Measurements from ENCODE around the gene EPHA10. TPM values are rescaled to one million over a fixed set of nuclear protein-coding genes. Genes with fewer than 3 reads are reported as not detected.

Gene EPHA10
- polyA plus RNA-seq, 4 donors: 1.9 to 5.4 (median 3.5) TPM

DNA sequence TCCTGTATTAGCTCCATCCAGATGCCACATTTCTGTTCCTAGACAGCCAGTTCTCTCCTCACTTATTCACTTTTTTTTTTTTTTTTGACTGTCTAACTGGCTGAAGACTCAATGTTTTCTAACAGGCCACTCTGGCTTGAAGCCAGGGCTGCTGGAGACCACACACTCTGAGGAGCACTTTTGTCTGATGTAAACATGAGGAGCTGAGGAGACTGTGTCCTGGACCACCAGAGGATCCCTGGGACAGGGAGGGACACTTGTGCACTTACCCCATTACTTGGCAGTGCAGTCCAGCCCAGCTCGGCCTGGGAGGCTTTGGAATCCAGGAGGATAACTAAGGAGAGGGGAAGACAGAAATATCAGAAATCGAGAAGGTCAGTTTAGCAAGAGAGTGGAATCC, 2.4 kb downstream of the EPHA10 start:
- 48 to 63% (median 62%) methylated on average over 2 of the region's 2 CpGs for WGBS, 3 donors
- peaks cover 0 to 2% (median 0%) of the 10 kb centered on the region in 3 donors for H3K4me1 ChIP-seq (ENCODE audit: control insufficient read depth in 3 of 3, insufficient read depth in 2 of 3, low read depth in 1 of 3, low read length in 2 of 3)
- FAIRE-seq: no peak
- H3K36me3 ChIP-seq (ENCODE audit: control insufficient read depth in 3 of 3, insufficient read depth in 2 of 3, low read depth in 1 of 3, low read length in 3 of 3): no peaks in the 10 kb centered on the region
- peaks cover 0 to 2% of the 10 kb centered on the region in 2 donors for H3K9me3 ChIP-seq (ENCODE audit: control insufficient read depth in 2 of 2, insufficient read depth in 1 of 2, low read depth in 1 of 2, low read length in 1 of 2)
- H3K27me3 ChIP-seq (ENCODE audit: control insufficient read depth in 3 of 3, insufficient read depth in 3 of 3, low read length in 3 of 3): peaks cover 7 to 59% (median 43%) of the 10 kb centered on the region in 3 donors
- DNase-seq: no peak
- H3K4me3 ChIP-seq (ENCODE audit: low read depth in 1 of 3, low read length in 3 of 3): no peak overlapping the region
- no peak overlapping the region for H3K27ac ChIP-seq (ENCODE audit: low read depth in 1 of 3, low read length in 2 of 3)

DNA sequence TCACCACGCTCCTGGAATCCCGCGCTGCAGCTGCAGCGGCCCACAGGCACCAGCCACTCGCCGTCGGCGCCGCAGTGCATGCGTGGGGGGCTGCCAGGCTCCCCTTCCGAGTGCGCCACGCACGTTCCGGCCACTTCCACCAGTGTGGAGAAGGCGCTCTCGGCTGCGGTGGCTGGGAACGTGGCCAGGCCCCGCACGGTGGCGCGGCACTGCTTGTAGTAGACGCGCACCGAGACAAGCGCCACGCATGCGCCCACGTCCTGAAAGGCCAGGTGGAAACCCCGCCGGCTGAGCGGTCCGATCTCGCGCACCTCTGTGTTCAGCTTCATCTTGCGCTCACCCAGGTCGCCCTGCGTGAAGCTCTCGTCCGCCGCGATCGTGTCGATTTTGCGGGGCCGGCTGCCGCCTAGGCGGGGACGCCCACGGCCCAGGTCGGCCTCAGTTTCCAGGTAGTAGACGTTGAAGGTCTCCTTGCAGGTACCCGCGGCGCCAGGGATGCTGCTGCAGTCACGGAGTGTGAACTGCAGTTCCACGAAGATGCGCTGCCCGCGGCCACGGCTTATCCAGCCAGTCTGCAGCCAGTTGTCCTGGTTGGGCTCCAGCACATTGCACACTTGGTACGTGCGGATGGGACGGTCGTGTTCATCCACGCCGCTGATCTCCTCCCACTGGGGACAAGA, 3.4 kb downstream of the EPHA10 start:
- Histone ChIP-seq H3K36me3 (ENCODE audit: control insufficient read depth in 3 of 3, insufficient read depth in 2 of 3, low read depth in 1 of 3, low read length in 3 of 3) (no peaks in the 10 kb centered on the region), H3K4me3 (ENCODE audit: low read depth in 1 of 3, low read length in 3 of 3) (no peak overlapping the region), H3K27ac (ENCODE audit: low read depth in 1 of 3, low read length in 2 of 3) (no peak overlapping the region), H3K4me1 (ENCODE audit: control insufficient read depth in 3 of 3, insufficient read depth in 2 of 3, low read depth in 1 of 3, low read length in 2 of 3) (peaks cover 0 to 2% (median 0%) of the 10 kb centered on the region in 3 donors), H3K27me3 (ENCODE audit: control insufficient read depth in 3 of 3, insufficient read depth in 3 of 3, low read length in 3 of 3) (peaks cover 5 to 61% (median 37%) of the 10 kb centered on the region in 3 donors), H3K9me3 (ENCODE audit: control insufficient read depth in 2 of 2, insufficient read depth in 1 of 2, low read depth in 1 of 2, low read length in 1 of 2) (peaks cover 0 to 2% of the 10 kb centered on the region in 2 donors)
- 56 to 74% (median 72%) methylated on average over 61 to 68 of the region's 68 CpGs for WGBS, 3 donors
- FAIRE-seq (no peak), DNase-seq (no peak)

DNA sequence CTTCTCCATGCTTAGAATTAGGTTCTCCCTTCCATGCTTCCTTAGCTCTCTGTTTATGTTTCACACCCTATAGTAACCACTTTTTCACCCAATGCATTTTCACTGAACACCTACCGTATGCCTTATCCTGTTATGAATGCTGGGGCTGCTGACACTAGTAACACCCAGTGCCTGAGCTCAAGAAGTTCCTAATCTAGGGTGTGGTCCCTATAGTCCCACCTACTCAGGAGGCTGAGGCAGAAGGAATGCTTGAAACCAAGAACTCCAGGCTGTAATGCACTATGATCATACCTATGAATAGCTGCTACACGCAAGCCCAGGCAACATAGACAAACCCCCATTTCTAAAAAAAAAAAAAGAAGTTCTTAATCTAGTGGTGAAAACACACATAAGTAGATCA, 5.5 kb downstream of the EPHA10 start:
- WGBS, 3 donors: 78 to 83% (median 80%) methylated on average over 2 of the region's 2 CpGs
- Histone ChIP-seq H3K36me3 (ENCODE audit: control insufficient read depth in 3 of 3, insufficient read depth in 2 of 3, low read depth in 1 of 3, low read length in 3 of 3) (no peaks in the 10 kb centered on the region), H3K4me1 (ENCODE audit: control insufficient read depth in 3 of 3, insufficient read depth in 2 of 3, low read depth in 1 of 3, low read length in 2 of 3) (no peaks in the 10 kb centered on the region), H3K27ac (ENCODE audit: low read depth in 1 of 3, low read length in 2 of 3) (no peak overlapping the region), H3K4me3 (ENCODE audit: low read depth in 1 of 3, low read length in 3 of 3) (no peak overlapping the region), H3K9me3 (ENCODE audit: control insufficient read depth in 2 of 2, insufficient read depth in 1 of 2, low read depth in 1 of 2, low read length in 1 of 2) (peaks cover 0 to 2% of the 10 kb centered on the region in 2 donors), H3K27me3 (ENCODE audit: control insufficient read depth in 3 of 3, insufficient read depth in 3 of 3, low read length in 3 of 3) (peaks cover 2 to 54% (median 21%) of the 10 kb centered on the region in 3 donors)
- FAIRE-seq (no peak), DNase-seq (no peak)

DNA sequence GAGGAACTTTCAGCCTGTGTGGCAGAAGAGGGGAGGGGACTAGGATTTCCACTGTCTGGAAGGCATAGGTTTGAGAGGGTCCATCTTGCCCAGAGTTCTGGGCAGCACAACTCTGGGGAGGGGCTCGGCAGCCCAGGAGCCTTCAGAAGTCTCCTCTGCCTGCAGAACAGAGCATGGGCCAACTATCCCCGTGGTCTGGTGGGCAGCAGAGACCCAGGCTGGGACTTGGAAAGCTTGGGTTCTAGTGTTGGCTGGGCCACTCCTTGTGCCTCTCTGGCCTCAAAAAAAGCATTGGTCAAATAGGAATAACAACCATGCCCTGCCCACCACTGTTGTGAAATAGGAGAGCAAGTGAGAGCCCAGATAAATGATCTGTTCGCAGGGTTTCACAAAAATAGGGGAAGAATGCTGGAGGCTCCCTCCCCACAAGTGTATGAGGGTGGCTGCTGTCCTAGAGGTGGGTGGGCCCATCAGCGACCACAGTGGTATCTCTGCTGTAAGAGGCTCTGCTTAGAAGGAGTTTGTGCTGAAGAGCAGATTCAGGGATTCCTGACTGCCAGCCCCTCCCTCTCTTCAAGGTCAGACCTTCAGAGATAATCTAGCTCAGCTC, 8.9 kb downstream of the EPHA10 start:
- no peak overlapping the region for H3K4me3 ChIP-seq (ENCODE audit: low read depth in 1 of 3, low read length in 3 of 3)
- H3K27me3 ChIP-seq (ENCODE audit: control insufficient read depth in 3 of 3, insufficient read depth in 3 of 3, low read length in 3 of 3): peaks cover 3 to 52% (median 16%) of the 10 kb centered on the region in 3 donors
- DNase-seq (no peak), FAIRE-seq (no peak)
- no peaks in the 10 kb centered on the region for H3K36me3 ChIP-seq (ENCODE audit: control insufficient read depth in 3 of 3, insufficient read depth in 2 of 3, low read depth in 1 of 3, low read length in 3 of 3)
- no peaks in the 10 kb centered on the region for H3K4me1 ChIP-seq (ENCODE audit: control insufficient read depth in 3 of 3, insufficient read depth in 2 of 3, low read depth in 1 of 3, low read length in 2 of 3)
- no peaks in the 10 kb centered on the region for H3K9me3 ChIP-seq (ENCODE audit: control insufficient read depth in 2 of 2, insufficient read depth in 1 of 2, low read depth in 1 of 2, low read length in 1 of 2)
- WGBS, 3 donors: 60 to 71% (median 67%) methylated on average over 4 of the region's 4 CpGs
- no peak overlapping the region for H3K27ac ChIP-seq (ENCODE audit: low read depth in 1 of 3, low read length in 2 of 3)

DNA sequence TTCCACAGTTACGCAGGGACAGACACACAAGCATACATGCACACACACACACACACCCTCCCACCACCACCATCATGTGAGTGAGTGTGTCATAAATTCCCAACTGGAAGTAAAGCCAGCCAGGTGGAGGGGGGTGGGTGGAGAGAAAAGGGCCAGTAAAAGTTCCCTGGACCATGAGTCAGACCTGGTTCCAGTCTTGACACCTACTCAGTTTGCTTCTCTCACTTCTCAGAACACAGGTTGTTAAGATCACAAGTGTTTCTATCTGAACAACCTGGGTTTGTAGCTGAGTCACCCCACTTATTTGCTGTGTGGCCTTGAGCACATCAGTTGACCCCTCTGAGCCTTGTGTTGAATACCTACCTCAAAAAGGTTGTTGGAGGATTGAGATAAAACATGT, 9.6 kb downstream of the EPHA10 start:
- no peak for FAIRE-seq
- DNase-seq: no peak
- WGBS, 3 donors: 38 to 79% (median 73%) methylated on average over 1 of the region's 1 CpG

DNA sequence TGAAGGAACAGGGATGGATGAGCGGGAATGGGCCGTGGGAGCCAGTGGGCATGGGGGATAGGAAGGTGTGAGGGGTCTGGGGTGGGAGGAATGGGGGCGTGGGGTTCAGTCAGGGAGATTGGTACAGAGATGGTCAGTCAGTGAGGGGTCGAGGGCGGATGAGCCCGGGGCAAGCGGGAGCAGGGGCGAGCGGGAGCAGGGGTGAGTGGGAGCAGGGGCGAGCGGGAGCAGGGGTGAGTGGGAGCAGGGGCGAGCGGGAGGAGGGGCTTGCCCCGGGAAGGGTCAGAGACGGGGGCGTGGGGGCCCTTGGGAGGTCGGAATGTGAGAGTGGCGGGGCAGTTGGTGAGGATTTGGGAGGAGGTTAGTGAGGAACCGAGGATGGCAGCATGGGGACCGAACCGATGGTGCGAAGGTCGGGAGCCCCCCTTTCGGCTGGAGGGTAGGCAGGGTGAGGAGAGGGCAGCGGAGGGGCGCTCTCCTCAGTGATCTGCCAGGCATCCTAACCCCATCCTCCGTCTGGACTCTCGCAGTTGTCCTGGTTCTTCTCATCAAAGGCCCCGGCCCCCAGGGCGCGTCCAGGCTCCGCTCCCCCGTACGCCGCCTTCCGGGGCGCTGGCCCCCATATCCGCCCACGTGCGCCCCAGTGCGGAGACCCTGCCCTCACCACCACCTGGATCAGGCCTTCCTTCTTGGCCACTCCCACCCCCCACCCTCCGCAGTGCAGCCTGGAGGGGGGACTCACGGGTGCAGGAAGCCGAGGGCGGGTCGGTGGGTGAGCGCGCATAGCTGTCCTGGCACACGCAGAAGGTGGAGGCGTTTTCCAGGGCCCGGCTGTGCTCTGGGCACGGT, 11.2 kb downstream of the EPHA10 start:
- Histone ChIP-seq H3K36me3 (ENCODE audit: control insufficient read depth in 3 of 3, insufficient read depth in 2 of 3, low read depth in 1 of 3, low read length in 3 of 3) (no peaks in the 10 kb centered on the region), H3K4me3 (ENCODE audit: low read depth in 1 of 3, low read length in 3 of 3) (peak overlapping the region in 1 of 3 donors; percentile 70), H3K27ac (ENCODE audit: low read depth in 1 of 3, low read length in 2 of 3) (no peak overlapping the region), H3K27me3 (ENCODE audit: control insufficient read depth in 3 of 3, insufficient read depth in 3 of 3, low read length in 3 of 3) (peaks cover 3 to 48% (median 16%) of the 10 kb centered on the region in 3 donors), H3K9me3 (ENCODE audit: control insufficient read depth in 2 of 2, insufficient read depth in 1 of 2, low read depth in 1 of 2, low read length in 1 of 2) (no peaks in the 10 kb centered on the region), H3K4me1 (ENCODE audit: control insufficient read depth in 3 of 3, insufficient read depth in 2 of 3, low read depth in 1 of 3, low read length in 2 of 3) (no peaks in the 10 kb centered on the region)
- WGBS, 3 donors: 2 to 6% (median 3%) methylated on average over 43 to 52 of the region's 52 CpGs
- DNase-seq: no peak
- no peak for FAIRE-seq

More for the DNA sequence above, 9.6 kb downstream of the EPHA10 start:
- H3K9me3 ChIP-seq (ENCODE audit: control insufficient read depth in 2 of 2, insufficient read depth in 1 of 2, low read depth in 1 of 2, low read length in 1 of 2): no peaks in the 10 kb centered on the region
- no peaks in the 10 kb centered on the region for H3K4me1 ChIP-seq (ENCODE audit: control insufficient read depth in 3 of 3, insufficient read depth in 2 of 3, low read depth in 1 of 3, low read length in 2 of 3)
- H3K36me3 ChIP-seq (ENCODE audit: control insufficient read depth in 3 of 3, insufficient read depth in 2 of 3, low read depth in 1 of 3, low read length in 3 of 3): no peaks in the 10 kb centered on the region
- peaks cover 3 to 50% (median 16%) of the 10 kb centered on the region in 3 donors for H3K27me3 ChIP-seq (ENCODE audit: control insufficient read depth in 3 of 3, insufficient read depth in 3 of 3, low read length in 3 of 3)
- H3K27ac ChIP-seq (ENCODE audit: low read depth in 1 of 3, low read length in 2 of 3): no peak overlapping the region
- H3K4me3 ChIP-seq (ENCODE audit: low read depth in 1 of 3, low read length in 3 of 3): no peak overlapping the region

DNA sequence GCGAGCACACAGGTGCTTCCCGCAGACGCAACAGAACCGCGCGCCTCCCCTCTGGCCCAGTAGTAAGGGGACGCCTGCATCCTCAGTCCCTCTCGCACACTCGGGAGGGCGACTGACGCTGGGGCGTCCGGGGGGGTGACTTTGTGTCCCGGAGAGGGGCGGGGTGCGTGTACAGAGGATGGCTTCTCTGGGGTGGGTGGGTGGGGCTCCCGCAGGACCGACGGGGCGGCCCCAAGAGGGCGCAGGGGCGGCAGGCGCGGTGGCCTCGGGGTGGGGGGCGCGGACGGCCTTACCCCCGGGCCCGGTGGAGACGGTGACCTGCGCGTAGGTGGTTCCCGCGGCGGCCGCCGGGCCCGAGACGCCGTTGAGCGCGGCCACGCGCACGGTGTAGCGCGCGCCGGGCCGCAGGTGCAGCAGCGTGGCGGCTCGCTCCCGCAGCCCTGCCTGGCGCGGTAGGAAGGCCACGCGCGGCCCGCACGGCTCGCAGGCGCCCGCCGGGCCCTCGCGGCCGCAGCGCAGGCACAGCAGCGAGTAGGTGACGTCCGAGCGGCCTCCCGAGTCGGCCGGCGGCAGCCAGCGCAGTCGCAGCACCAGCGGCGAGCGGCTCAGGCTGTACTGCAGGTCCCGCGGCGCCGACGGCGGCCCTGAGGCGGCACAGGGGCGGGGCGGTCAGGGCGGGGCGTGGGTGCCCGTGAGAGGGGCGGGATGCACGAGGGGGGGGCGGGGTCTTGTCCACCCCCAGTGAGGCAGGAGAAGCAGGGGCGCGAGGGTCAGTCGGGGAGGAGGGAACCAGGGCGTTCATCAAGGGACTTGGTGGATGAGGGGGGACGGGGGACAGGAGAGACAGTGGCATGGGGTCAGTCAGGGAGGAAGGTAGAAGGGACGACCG, 12.1 kb downstream of the EPHA10 start:
- Histone ChIP-seq H3K9me3 (ENCODE audit: control insufficient read depth in 2 of 2, insufficient read depth in 1 of 2, low read depth in 1 of 2, low read length in 1 of 2) (no peaks in the 10 kb centered on the region), H3K27me3 (ENCODE audit: control insufficient read depth in 3 of 3, insufficient read depth in 3 of 3, low read length in 3 of 3) (peaks cover 3 to 45% (median 16%) of the 10 kb centered on the region in 3 donors)
- peak; percentile 37 to 46 for DNase-seq

More for the DNA sequence above, 12.1 kb downstream of the EPHA10 start:
- H3K36me3 ChIP-seq (ENCODE audit: control insufficient read depth in 3 of 3, insufficient read depth in 2 of 3, low read depth in 1 of 3, low read length in 3 of 3): no peaks in the 10 kb centered on the region
- no peaks in the 10 kb centered on the region for H3K4me1 ChIP-seq (ENCODE audit: control insufficient read depth in 3 of 3, insufficient read depth in 2 of 3, low read depth in 1 of 3, low read length in 2 of 3)
- H3K4me3 ChIP-seq (ENCODE audit: low read depth in 1 of 3, low read length in 3 of 3): peak overlapping the region in 2 of 3 donors; percentile 35 to 70
- 1 to 2% (median 1%) methylated on average over 63 to 105 of the region's 105 CpGs for WGBS, 3 donors
- no peak overlapping the region for H3K27ac ChIP-seq (ENCODE audit: low read depth in 1 of 3, low read length in 2 of 3)
- no peak for FAIRE-seq
